HCT116 (cell line): Measurements from ENCODE around the gene PFDN2.

Experiments
- CTCF ChIP-seq, 3 experiments: fragments of 200-600 bp in 1 of 3; sonication (generic) in 1 of 3; IDR thresholded peaks in 2 of 3; conservative IDR thresholded peaks in 1 of 3; 2 replicates each; pipeline ENCODE4 v1.5.1; 2012 to 2017; ENCODE audit warnings: low read depth in 2 of 3, low read length in 2 of 3, antibody characterized with exemption in 1 of 3, borderline replicate concordance in 1 of 3, control low read depth in 1 of 3, mild to moderate bottlenecking in 1 of 3, mixed read lengths in 1 of 3, mixed run types in 1 of 3, moderate library complexity in 1 of 3; ENCODE audit not compliant: insufficient read depth in 1 of 3
- EZH2 ChIP-seq: fragments of 200-600 bp; sonication (generic); IDR thresholded peaks from 2 replicates; pipeline ENCODE4 v1.6.1; 2017; ENCODE audit warnings: antibody characterized with exemption, mixed run types
- EZH2phosphoT487 ChIP-seq: fragments of 200-600 bp; IDR thresholded peaks from 2 replicates; pipeline ENCODE4 v1.6.1; 2018; ENCODE audit warnings: antibody characterized with exemption, borderline replicate concordance
- RAD21 ChIP-seq: IDR thresholded peaks from 2 replicates; pipeline ENCODE4 v1.6.1; 2012; ENCODE audit warnings: low read depth, mild to moderate bottlenecking
- SIN3A ChIP-seq: IDR thresholded peaks from 2 replicates; pipeline ENCODE4 v1.6.1; 2012; ENCODE audit warnings: low read depth

GRCh38 chr1:161084597-161084988 is 33.2 kb downstream of the PFDN2 start:
- no peak for TF ChIP-seq EZH2
- TF ChIP-seq CTCF (IDR thresholded peaks at IDR 0.05 in 2 of 3, conservative IDR thresholded peaks at IDR 0.05 in 1 of 3; ENCODE audit: borderline replicate concordance in 1 of 3, insufficient read depth in 1 of 3, low read depth in 2 of 3, low read length in 2 of 3), result no peak
- TF ChIP-seq RAD21, result no peak
- TF ChIP-seq SIN3A, result no peak
- no peak for TF ChIP-seq EZH2phosphoT487
